Hematopoietic multipotent progenitor cell treated with erythropoietin and hydrocortisone succinate and interleukin-3 and kit ligand, for 15 days (in vitro differentiated cells): Measurements from ENCODE around the gene CFAP43.

Experiments used
- DNase-seq: peaks from one replicate; pipeline ENCODE4 v3.0.0-alpha.2; 2015; ENCODE audit warnings: low spot score

CFAP43 gene

GRCh38 chr10:104231784-104232612 lies at the start of gene CFAP43:
CFAP43 (minus strand) TSS chr10:104232364; CDS start chr10:104232246, 118 bp downstream.
- peak; percentile 98 for DNase-seq

- DNase-seq: no peak
These were observed 49.5 kb upstream of the CFAP43 start for GRCh38 chr10:104281694-104282093.

- no peak for DNase-seq
These were observed 47.5 kb upstream of the CFAP43 start for GRCh38 chr10:104279550-104280259.

- no peak for DNase-seq
These were observed 45.6 kb upstream of the CFAP43 start for GRCh38 chr10:104277785-104278184.

GRCh38 chr10:104276192-104276591 lies 44.0 kb upstream of the CFAP43 start:
- no peak for DNase-seq

GRCh38 chr10:104274762-104275721 lies 42.9 kb upstream of the CFAP43 start:
- DNase-seq: peak; percentile 49

GRCh38 chr10:104273899-104274575 lies 41.9 kb upstream of the CFAP43 start:
- no peak for DNase-seq

- no peak for DNase-seq
These were observed 41.1 kb upstream of the CFAP43 start for GRCh38 chr10:104273286-104273685.

- DNase-seq: peak; percentile 98
These were observed 36.8 kb upstream of the CFAP43 start, which contains the start of gene GSTO2 for GRCh38 chr10:104268713-104269645. GSTO2 (plus strand) TSS chr10:104269184; CDS start chr10:104274916, 5,732 bp downstream.

GRCh38 chr10:104268405-104268712 lies 36.2 kb upstream of the CFAP43 start:
- peak; percentile 26 for DNase-seq

GRCh38 chr10:104267721-104268404 lies 35.7 kb upstream of the CFAP43 start:
- no peak for DNase-seq

- no peak for DNase-seq
These were observed 32.6 kb upstream of the CFAP43 start for GRCh38 chr10:104264783-104265182.

GRCh38 chr10:104262055-104262454 lies 29.9 kb upstream of the CFAP43 start:
- peak; percentile 52 for DNase-seq

GRCh38 chr10:104260775-104261115 lies 28.6 kb upstream of the CFAP43 start:
- peak; percentile 72 for DNase-seq

GRCh38 chr10:104259999-104260774 lies 28.0 kb upstream of the CFAP43 start:
- DNase-seq: no peak

GRCh38 chr10:104259456-104259855 lies 27.3 kb upstream of the CFAP43 start:
- no peak for DNase-seq

GRCh38 chr10:104258209-104258608 lies 26.0 kb upstream of the CFAP43 start:
- DNase-seq: no peak

- no peak for DNase-seq
These were observed 25.1 kb upstream of the CFAP43 start for GRCh38 chr10:104257235-104257634.

GRCh38 chr10:104256335-104256961 lies 24.3 kb upstream of the CFAP43 start:
- DNase-seq: peak; percentile 50
